HG02938 (cell line): ENCODE data around the gene TAF1B.

Experiments
- ATAC-seq: cut with Tn5 transposase; IDR thresholded peaks from one replicate; pipeline ENCODE4 v1.9.1; 2021; ENCODE audit warnings: mild to moderate bottlenecking, moderate library complexity; ENCODE audit not compliant: unreplicated experiment

The TAF1B gene

GRCh38 chr2:9961013-9961412 is 117.7 kb downstream of the TAF1B start:
- no peak for ATAC-seq

- no peak for ATAC-seq
Measured at GRCh38 chr2:9964334-9964980, 121.2 kb downstream of the TAF1B start.

GRCh38 chr2:9965119-9965822 is 122.0 kb downstream of the TAF1B start:
- no peak for ATAC-seq

- ATAC-seq: no peak
Measured at GRCh38 chr2:9966491-9967022, 123.3 kb downstream of the TAF1B start.

- no peak for ATAC-seq
Measured at GRCh38 chr2:9967053-9967775, 123.9 kb downstream of the TAF1B start.

GRCh38 chr2:9968553-9969497 is 125.6 kb downstream of the TAF1B start:
- ATAC-seq: no peak

GRCh38 chr2:9970200-9971044 is 127.1 kb downstream of the TAF1B start:
- no peak for ATAC-seq

- ATAC-seq: no peak
Measured at GRCh38 chr2:9971105-9971818, 128.0 kb downstream of the TAF1B start.

GRCh38 chr2:9971890-9972289 is 128.6 kb downstream of the TAF1B start:
- no peak for ATAC-seq

GRCh38 chr2:9972621-9973479 is 129.6 kb downstream of the TAF1B start:
- ATAC-seq: no peak

GRCh38 chr2:9973690-9974089 is 130.4 kb downstream of the TAF1B start:
- no peak for ATAC-seq

GRCh38 chr2:9974343-9974742 is 131.1 kb downstream of the TAF1B start:
- no peak for ATAC-seq

GRCh38 chr2:9975328-9975727 is 132.1 kb downstream of the TAF1B start:
- no peak for ATAC-seq

- ATAC-seq: no peak
Measured at GRCh38 chr2:9975805-9976447, 132.7 kb downstream of the TAF1B start.

GRCh38 chr2:9979977-9980376 is 136.7 kb downstream of the TAF1B start:
- ATAC-seq: no peak

GRCh38 chr2:9980520-9980919 is 137.2 kb downstream of the TAF1B start:
- ATAC-seq: no peak

GRCh38 chr2:9981655-9982054 is 138.4 kb downstream of the TAF1B start:
- no peak for ATAC-seq

GRCh38 chr2:9982248-9982647 is 139.0 kb downstream of the TAF1B start:
- no peak for ATAC-seq
